ENCODE data around the gene CHIT1.

CHIT1 gene

GRCh38 chr1:203187689-203188264 lies 41.7 kb downstream of the CHIT1 start:
- no peak for DNase-seq (ENCODE audit: low read depth)

DNA sequence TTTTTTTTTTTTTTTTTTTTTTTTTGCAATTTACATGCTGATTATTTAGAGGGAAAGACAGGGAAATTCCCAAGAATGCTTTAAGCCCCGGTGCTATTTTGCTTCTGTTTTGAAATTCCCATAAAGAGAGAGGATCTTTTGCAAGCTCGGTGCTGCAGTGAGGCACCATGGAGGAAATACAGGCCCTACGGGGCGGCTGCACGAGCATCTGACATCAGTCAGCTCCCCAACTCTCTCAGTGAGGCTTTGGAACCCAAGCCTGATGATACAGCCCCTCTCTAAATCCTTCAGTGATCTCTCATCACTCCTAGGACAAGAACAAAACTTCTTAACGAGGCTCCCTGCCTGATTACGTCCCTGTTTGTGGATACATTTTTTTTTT lies 42.2 kb downstream of the CHIT1 start:
- DNase-seq (ENCODE audit: low read depth), result no peak

DNA sequence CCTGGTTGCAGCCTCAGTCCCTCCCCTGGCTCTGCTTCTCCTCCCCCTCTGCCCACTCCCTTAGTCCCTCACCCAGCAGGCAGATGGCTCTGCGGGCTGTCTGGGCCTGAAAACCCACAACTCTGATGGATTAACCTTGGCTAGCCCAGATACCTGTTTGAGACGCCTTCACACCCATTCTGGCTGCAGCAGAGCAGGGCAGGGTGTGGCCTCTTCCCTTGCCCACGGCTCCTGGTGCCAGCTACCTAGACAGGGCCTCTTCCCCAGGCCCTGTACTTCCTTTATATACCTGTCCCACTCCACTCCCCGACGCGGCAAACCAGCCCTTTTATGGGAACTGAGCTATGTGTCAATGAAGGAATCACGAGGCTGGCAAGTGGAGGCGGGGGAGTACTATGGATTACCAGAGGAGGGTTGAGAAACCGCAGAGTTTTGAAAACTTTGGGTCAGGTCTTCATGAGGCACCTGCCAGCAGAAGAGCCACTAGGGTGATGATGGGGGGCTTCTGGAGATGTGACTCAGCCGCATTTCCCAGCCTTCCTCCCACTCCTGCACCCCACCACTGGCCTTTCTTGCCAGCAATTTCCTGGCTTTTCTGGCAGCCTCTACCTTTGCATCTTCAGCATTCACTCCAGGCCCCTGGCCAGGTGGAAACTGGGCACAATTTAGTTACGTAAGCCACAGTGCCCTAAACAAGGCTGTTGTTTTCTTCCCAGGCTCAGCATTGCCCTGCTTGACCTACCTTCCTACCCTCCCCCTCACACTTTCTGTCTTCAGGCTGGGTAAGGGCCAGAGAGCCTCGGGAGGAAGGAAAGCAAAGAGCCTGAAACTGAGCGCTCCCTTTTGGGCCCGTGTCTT lies 42.8 kb downstream of the CHIT1 start, which contains the start of gene CHI3L1:
Gene CHI3L1 (minus strand): TSS at position 259 of the 858 bp plus-strand sequence. CDS start 81 bp downstream, at position 178.
- DNase-seq (ENCODE audit: low read depth), result no peak

GRCh38 chr1:203186091-203186445 lies 43.4 kb downstream of the CHIT1 start:
- no peak for DNase-seq (ENCODE audit: low read depth)

DNA sequence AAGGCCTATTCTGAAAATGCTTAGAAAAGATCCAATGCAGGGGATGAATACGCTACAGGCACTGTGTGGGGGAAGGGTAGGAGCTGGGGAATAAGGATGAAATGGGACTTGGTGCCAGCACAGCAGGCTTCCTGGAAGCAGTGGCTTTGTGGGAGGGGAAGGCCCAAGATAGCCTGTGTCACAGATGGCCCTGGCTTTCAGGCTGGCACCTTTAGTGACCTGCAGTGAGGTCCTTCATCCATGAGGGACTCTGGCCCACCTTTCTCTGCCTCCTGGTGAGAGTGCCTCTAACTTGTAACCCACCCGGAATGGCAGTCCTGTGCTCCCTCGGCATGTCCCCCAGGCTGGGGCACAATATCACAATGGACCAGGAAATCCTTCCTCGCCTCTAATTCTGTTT lies 43.9 kb downstream of the CHIT1 start:
- DNase-seq (ENCODE audit: low read depth), result no peak

DNA sequence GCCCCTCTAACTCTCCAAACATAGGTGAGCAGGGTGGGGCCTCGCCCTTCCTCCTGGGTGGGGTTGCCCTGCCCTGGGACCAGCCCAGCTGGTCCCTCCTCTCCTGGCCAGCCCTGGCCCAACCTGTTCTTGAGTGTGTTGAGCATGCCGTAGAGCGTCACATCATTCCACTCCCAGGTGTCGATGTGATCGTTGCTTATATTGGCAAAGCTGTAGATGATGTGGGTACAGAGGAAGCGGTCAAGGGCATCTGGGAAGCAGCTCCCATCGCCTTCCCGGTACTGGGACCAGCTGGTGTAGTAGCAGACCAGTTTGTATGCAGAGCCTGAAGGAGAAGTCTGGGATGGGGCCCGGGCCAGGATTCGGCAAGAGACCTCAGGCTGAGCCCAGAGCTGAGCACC lies 44.4 kb downstream of the CHIT1 start:
- no peak for DNase-seq (ENCODE audit: low read depth)

- DNase-seq (ENCODE audit: low read depth), result no peak
These were observed 45.0 kb downstream of the CHIT1 start for GRCh38 chr1:203184467-203184866.

GRCh38 chr1:203183828-203184227 lies 45.6 kb downstream of the CHIT1 start:
- DNase-seq (ENCODE audit: low read depth), result no peak

DNA sequence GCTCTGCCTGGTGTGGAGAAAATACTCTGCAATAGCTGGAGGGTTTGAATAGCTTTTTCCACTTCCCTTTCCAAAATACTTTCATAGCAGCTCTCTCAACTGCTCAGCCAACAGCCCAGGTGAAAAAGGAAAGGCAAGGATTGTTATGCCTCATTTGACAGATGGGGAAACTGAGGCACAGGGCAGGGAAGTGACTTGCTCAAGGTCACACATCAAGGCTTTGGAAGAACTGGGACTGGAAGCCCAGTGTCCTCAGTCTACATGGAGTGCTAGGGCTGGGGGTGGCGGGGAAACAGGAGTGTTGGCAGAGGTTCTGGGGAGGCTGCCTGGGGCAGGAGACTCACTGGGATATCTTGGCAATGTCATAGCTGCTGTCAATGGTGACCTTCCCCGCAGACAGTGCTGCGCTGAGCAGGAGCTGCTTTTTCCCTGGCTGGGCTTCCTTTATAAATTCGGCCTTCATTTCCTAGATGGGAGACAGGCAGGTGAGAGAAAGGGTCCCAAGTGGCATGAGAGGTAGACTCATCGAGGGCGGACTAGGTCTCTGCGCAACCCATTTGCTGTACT lies 47.0 kb downstream of the CHIT1 start:
- DNase-seq (ENCODE audit: low read depth), result no peak

DNA sequence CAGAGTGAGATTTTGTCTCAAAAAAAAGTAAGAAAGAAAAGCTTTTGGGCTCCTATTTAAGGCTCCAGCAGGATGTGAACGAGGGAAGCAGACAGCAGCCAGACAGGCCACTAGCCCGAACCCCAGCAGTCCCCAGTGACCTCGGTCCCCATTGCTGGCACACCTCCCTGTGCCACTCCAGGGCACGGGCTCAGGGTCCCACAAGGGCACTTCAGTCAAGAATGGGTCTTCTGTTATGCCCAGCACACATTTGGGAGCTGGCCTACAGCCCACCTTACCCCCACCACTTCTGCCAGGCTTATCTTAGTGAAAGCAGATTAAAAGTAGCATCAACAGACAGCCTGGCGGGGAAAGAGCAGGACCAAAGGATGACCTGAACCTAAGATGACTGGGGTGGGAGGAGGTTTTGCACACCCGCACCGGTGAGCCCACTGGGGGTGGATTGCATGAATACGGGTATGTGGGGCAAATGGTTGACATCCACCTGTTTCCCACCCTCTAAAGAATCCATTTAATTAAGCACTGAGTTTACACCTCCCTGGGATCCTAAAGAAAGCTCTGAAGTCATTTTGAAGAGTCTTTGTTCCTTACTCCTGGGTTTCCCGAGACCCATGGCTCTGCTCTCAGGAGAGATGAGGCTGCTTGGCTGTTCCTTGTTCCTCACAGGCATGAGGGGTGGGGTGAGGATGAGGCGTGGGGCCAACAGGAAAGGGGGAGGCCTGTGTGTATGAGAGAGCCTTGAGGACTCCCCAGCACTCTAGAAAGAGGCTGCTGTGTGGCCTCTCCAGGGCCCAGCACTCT lies 47.7 kb downstream of the CHIT1 start:
- no peak for DNase-seq (ENCODE audit: low read depth)

GRCh38 chr1:203180611-203181330 lies 48.7 kb downstream of the CHIT1 start:
- no peak for DNase-seq (ENCODE audit: low read depth)

DNA sequence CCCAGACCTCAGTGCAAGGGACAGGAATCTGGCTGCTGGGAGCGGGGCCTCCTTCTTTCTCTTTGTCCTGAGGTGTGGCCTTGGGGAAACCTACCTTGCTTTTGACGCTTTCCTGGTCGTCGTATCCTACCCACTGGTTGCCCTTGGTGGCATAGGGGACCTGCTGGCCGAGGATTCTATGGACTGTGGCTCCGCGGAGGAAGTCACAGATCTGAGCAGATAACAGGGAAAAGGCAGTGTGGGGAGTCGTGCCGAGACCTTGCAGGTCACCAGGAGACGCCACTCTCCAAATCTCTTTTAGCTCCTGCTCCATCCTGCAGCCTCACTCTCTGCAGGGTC lies 49.8 kb downstream of the CHIT1 start:
- no peak for DNase-seq (ENCODE audit: low read depth)

- no peak for DNase-seq (ENCODE audit: low read depth)
These were observed 50.4 kb downstream of the CHIT1 start for GRCh38 chr1:203178821-203179666.

DNA sequence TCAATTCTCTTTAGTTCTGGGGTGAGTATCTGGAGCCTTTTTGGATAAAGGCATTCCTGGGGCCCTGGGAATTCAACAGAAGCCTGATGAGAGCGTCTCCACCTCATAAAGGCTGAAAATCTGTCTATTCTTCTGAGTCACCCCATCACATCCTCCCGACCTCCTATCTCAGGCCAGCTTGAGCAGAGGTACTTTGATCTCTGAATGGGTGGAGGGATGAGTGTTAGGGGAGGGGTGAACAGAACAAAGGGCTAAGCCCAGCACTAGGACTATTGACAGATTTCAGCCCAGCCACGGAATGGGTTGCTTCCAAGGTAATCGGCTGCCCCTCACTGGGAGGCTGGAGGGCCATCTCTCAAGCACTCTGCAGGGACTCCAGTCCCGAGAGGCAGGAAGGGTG lies 51.4 kb downstream of the CHIT1 start:
- DNase-seq (ENCODE audit: low read depth), result no peak

GRCh38 chr1:203177470-203178039 lies 51.9 kb downstream of the CHIT1 start:
- DNase-seq (ENCODE audit: low read depth), result no peak

- no peak for DNase-seq (ENCODE audit: low read depth)
These were observed 52.5 kb downstream of the CHIT1 start for GRCh38 chr1:203177036-203177405.

- DNase-seq (ENCODE audit: low read depth), result no peak
These were observed 53.0 kb downstream of the CHIT1 start for GRCh38 chr1:203176273-203177035.

DNA sequence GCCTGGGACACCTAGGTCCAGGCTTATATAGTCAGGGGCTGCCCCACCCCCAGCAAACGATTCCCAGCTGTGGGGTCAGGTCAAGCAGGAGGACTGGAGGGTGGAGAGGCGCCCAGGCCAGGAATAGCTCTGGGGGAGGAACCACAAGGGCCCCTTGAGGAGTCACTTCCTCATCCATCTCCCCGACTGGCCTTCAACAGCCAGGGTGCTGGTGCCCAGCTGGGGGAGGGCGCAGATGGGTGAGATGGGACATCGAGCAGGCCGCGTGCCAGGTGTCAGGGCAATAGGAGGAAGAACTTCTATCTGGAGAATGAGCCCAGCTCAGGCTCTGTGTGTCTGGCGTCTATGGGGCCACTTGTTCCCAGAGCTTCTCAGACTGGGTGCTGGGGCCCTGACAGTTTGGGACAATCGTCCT lies 53.6 kb downstream of the CHIT1 start:
- no peak for DNase-seq (ENCODE audit: low read depth)

DNA sequence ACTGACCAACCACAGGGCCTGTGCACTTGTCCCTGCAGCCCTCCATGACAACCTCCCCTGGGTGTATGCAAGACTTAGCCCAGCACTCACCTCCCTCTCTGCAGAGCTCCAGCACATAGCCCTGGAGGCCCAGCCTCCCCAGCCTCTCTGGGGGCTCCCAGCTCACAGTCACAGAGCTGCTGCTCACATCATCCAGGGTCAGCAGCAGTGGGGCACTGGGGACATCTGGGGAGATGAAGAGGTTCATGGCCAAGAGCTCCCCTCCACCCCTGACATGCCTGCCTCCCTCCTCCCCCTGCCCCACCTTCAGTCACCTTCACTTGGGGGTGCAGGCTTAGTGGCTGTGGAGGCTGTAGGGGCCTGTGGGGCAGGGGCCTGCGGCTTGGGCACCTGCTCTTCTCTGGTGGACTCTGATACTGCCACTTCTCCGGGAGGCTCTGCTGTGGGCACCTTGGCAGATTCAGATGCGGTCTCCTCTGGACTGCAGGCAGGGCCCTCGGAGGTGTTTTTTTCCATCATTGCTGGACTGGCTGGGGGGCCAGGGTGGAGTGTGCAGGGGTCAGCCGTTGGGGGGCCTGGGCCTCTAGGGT lies 54.1 kb downstream of the CHIT1 start, which contains the start of gene MYBPH:
Gene MYBPH (minus strand): TSS at position 590 of the 590 bp plus-strand sequence. CDS start 71 bp downstream, at position 519.
- no peak for DNase-seq (ENCODE audit: low read depth)

Measured in CMK (cell line).